ENCODE data around the gene PYGB.

Gene PYGB

DNA sequence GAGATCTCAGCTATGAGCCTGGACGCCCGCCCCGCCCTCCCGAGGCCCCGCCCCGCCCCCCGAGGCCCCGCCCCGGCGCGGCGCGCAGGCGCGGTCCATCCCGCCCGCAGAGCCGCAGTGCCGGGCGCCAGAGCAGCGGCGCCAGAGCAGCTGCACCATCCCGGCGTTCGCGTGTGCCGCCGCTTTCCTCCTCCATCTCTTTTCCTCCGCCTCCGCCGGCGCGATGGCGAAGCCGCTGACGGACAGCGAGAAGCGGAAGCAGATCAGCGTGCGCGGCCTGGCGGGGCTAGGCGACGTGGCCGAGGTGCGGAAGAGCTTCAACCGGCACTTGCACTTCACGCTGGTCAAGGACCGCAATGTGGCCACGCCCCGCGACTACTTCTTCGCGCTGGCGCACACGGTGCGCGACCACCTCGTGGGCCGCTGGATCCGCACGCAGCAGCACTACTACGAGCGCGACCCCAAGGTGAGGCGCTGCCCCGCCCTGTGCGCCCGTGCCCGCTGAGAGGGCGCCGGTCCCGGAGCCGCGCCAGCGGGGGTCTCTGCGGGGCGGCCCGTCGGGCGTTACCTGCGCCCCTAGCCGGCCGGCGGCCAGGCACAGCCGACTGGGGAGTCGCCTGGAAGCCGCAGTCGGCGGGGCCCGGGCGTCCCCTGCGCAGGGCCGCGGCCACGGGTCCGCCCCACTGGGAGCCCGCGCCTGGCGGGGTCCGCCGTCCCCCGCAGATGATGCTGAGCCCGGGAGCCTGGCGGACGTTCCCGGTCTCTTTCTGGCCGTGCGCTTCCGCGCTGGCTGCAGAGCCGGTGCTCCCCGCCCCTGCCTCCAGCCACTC lies at the start of gene PYGB:
Gene PYGB (plus strand): TSS at position 130 of the 830 bp plus-strand sequence. CDS start 94 bp downstream, at position 224.
- DNase-seq = peak; percentile 62

DNA sequence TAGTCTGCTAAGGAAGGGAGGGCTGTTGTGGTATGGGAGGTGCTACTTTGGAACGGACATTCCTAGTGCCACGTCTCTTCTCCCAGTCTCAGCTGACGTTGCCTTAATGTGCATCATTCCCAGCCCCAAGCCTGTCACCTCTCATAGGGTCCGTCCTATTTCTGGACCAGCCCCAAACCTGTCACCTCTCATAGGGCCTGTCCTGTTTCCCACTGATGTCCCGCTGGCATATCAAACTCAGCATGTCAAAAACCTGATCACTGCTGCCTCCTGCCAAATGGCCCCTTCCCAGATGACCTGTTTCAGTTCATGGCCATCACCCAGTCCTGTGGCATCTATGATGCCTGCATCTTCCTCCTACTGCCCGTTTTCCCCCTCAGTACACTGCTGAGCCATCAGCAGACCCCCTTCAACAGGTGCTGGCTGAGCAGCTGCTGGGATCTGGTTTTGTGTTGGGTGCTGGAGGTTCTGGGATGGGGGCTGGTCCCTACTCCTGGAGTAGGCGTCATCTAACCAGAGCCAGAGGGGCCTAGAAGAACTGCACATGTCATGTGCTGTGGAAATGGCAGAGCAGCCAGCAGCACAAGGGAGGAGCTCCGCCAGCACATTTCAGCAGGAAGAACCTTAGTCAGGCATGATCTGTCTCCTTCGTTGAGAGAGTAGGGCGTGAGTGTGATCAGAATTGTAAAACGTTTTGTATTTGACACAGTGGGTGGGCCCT lies 49.1 kb upstream of the PYGB start:
- no peak for DNase-seq

DNA sequence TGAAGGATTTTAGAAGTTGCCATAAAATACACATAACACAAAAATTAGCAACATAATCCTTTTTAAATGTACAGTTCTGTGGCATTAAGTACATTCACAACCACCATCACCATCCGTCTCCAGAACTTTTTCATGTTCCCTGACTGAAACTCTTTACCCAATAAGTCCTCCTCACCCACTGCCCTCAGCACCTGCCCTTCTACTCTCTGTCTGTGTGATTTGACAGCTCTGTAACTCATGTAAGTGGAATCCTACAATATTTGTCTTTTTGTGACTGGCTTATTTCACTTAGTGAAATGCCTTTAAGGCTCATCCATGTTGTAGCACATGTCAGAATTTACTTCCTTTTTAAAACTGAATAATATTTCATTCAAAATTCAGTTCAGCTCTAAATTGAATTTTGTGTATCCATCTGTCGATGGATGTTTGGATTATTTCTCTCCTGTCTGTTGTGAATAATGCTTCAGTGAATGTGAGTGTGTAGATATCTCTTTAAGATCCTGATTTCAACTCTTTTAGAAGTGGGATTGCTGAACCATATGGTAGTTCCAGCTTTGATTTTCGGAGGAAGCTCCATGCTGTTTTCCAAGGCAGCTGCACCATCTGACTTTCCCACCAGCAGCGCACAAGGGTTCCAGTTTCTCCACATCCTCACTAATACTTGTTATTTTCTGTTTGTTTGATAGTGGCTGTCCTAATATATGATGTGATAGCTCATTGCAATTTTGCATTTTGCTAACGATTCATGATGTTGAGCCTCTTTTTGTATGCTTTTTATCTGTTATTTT lies 48.2 kb upstream of the PYGB start:
- DNase-seq = no peak

DNA sequence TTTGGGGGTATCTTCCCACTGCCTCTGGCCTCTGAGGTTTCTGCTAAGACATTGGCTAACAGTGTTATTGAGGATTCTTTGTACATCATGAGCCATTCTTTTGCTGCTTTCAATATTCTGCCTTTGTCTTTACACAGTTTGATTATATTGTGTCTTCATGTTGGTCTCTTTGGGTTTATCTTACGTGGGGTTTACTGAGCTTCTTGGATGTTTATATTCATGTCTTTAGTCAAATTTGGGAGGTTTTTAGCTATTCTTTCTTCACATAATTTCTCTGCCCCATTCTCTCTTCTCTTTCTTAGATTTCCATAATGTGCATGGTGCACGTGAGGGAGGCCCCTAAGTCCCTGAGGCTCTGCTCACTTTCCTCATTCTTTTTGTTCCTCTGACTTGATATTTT lies 44.8 kb upstream of the PYGB start:
- no peak for DNase-seq

- no peak for DNase-seq
Observed at GRCh38 chr20:25203871-25204320, 44.0 kb upstream of the PYGB start.

- DNase-seq = no peak
Observed at GRCh38 chr20:25204550-25205276, 43.2 kb upstream of the PYGB start.

- no peak for DNase-seq
Observed at GRCh38 chr20:25205277-25206062, 42.4 kb upstream of the PYGB start.

GRCh38 chr20:25206063-25206403 lies 41.9 kb upstream of the PYGB start:
- DNase-seq = no peak

- DNase-seq = no peak
Observed at GRCh38 chr20:25206548-25206947, 41.3 kb upstream of the PYGB start.

DNA sequence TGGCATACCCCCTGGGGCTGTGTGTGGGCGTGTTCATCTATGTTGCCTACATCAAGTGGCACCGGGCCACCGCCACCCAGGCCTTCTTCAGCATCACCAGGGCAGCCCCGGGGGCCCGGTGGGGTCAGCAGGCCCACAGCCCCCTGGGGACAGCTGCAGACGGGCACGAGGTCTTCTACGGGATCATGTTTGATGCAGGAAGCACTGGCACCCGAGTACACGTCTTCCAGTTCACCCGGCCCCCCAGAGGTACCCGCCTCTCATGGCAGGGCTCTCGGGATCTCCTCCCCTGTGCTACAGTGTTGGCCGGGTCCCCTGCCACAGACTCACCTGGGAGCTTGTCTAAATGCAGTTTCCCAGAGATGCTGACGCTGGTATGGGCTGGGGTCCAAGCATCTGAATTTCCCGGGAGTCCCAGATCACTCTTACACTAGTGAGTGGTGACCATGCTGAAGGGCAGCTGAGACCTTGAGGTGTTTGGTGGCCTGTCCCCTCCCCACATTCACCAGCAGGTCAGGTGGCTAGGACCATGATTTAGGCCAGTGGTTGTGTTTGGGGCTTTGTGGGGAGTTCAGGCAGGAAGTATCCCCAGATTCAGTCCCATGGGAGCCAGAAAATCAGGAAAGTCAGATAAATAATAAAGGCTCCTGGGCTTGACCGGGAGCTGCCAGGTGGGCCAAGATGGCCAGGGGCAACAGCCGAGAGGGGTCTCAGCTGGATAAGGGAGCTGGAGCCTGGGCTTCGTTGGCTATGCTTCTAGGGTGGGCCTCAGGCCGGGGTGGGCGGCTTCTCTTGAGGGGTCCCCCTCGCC lies 40.5 kb upstream of the PYGB start:
- no peak for DNase-seq

- DNase-seq = no peak
Observed at GRCh38 chr20:25207960-25208534, 39.8 kb upstream of the PYGB start.

DNA sequence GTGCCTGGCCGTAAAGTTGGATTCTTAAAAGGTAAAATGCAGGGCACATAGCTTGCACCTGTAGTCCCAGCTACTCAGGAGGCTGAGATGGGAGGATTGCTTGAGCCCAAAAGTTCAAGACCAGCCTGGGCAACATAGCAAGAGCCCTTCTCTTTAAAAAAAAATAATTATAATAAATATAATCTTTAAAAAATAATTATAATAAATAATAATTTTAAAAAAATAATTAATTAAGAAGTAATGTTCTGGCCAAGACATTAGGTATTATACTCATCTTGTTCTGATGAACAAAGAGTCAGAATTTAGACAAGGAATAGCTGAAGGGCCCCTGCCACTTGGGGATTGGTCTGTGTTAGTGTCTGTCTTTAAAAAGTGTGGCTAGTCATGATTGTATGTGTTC lies 38.5 kb upstream of the PYGB start:
- DNase-seq = no peak

GRCh38 chr20:25209911-25210310 lies 38.0 kb upstream of the PYGB start:
- DNase-seq = no peak

DNA sequence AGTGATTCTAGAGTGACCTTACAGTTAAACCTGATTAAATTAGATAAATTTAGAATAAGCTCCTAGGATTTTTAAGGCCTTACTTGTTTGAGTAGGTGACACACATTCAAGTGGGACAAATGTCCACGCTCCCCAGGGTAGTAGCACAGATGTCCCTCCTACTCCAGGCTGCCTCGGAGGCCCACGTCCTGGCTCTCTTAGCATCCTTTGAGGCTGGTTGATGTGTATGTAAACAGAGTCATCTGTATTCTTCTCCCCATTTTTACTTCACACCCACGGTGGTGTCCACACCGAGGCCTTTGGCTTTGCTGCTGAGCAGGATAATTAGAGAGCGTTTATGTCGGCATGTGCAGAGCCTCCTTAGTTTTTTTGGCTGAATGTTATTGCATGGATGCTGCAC lies 36.6 kb upstream of the PYGB start:
- DNase-seq = no peak

GRCh38 chr20:25212242-25212641 lies 35.6 kb upstream of the PYGB start:
- no peak for DNase-seq

GRCh38 chr20:25213566-25214425 lies 34.1 kb upstream of the PYGB start:
- no peak for DNase-seq

GRCh38 chr20:25214426-25214790 lies 33.5 kb upstream of the PYGB start:
- no peak for DNase-seq

- no peak for DNase-seq
Observed at GRCh38 chr20:25214819-25215218, 33.1 kb upstream of the PYGB start.

GRCh38 chr20:25215521-25215920 lies 32.4 kb upstream of the PYGB start:
- no peak for DNase-seq
